Globus pallidus (tissue), 1 donor: ENCODE data around the gene CCNE1.
"Not testable (repeated sequence)": the region's sequence is repeated elsewhere in the genome, so short reads cannot be mapped to it uniquely, and the experiment has no call there.

ENCODE experiments used
- DNase-seq: peaks from one replicate; pipeline ENCODE4 v3.0.0-alpha.2; 2015; ENCODE audit warnings: low spot score

Gene CCNE1

DNA sequence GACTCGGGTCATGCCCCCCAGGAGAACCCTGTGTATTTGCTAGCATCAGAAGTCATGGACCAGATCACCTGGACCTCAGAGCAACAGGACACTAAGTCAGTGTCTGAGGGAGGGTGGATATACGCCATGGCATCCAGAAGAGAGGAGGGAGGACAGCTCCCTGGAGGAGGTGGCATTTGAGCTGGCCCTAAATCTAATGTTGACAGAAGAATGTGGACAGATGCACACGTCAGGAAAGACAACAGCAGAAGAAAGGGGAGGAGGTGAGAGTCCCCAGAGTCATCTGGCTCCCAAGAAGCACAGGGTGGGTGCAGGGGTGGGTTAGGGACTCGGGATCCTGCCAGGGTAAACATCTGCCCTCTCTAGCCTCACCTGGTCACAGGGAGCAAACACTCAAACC lies 24.5 kb upstream of the CCNE1 start:
- DNase-seq: no peak

DNA sequence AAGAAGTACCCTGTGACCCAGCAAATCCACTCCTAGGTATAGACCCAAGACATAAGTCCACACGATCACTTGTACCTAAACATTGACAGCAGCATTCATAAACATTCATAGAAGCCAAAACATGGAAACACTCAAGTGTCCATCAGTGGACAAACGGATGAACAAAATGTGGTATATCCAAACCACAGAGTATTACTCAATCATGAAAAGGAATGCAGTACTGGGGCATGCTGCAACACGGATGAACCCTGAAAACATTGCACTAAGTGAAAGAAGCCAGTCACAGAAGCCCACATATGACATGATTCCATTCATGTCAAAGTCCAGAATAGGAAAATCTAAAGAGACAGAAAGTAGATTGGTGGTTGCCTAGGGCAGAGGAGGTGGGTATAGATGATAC lies 22.8 kb upstream of the CCNE1 start:
- DNase-seq: no peak

DNA sequence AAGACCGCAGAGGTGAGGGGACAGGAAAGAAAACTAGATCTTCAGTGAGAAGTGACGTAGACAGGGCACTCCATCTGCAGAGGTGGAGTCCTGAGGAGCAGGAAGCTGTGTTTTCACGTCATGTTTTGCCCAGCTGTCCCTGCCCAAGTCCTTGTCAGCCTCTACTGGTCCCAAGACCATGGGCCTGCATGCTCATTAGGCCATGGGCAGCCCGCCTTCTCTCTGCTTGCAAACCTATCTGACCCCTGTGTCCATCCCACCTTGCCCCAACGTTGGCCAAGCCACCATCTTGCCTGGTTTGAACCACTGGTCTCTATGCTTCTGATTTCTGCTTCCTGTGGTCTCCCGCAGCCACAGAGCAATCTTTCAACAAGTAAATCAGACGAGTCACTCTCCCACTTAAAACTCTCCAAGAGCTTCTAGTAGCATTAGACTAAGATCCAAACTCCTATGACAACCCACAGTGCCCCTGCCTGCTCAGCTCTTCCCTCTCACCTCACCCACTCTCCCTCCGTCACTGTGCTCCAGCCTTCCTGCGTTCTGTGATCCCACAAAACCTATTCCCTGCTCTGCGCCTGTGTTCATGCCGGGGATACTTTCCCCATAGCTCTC lies 18.6 kb upstream of the CCNE1 start:
- no peak for DNase-seq

DNA sequence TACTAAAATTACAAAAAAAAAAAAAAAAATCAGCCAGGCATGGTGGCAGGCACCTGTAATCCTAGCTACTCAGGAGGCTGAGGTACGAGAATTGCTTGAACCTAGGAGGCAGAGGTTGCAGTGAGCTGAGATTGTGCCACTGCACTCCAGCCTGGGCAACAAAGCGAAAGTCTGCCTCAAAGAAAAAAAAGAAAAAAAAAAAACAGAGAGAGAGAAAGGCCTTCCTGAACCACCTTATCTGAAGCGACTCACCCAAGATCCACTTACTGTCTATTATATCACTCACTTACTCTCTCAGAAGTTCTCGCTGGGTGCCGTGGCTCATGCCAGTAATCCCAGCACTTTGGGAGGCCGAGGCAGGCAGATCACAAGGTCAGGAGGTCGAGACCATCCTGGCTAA lies 17.3 kb upstream of the CCNE1 start:
- not testable (repeated sequence) for DNase-seq

DNA sequence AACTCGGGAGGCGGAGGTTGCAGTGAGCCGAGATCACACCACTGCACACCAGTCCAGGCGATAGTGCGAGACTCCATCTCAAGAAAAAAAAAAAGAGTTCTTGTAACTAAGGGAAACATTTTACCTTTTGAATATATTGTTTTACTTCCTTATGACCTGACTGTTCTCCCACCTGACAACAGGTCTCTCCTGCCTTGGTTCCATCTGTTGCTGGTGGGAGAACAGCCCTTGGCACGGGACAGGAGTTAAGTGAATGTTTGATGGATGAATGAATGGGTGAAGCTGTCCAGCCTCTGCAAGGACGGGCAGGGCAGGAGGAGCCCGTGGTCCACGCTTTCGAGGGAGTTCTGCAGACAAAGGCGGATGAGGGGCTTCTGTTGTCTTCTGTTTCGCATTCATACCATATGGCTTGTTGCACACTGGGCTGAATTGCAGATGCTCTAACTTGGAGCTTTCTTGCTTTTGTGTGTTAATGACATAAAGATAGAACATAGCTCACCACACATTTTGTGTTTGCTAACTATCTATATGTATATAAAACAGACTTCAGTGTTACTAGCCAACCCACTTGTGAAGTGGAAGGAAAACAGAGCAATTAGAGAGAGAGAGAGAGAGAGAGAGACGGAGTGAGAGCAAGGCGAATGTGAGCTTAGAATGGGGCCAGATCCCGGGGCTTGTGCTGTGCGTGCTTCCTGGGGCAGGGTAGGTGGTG lies 16.2 kb upstream of the CCNE1 start:
- DNase-seq: no peak

DNA sequence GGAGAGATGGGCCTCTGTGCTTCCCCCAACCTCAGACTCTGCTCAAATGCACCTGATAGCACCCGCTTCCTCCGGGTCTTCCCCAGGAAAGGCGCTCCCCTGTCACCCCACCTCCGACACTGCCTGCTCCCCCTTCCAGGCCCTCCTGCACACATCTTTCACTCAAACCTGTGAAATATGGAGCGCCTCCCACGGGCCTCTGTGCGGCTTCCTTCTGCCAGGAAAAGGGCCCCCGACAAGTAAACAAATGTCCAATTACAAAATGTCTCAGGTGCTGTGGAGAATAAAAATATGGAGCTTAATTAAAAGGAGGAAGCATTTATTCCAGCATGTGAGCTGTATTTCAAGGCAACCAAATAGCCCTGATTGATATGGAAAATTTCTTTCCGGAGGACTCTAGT lies 15.6 kb upstream of the CCNE1 start:
- DNase-seq: no peak

DNA sequence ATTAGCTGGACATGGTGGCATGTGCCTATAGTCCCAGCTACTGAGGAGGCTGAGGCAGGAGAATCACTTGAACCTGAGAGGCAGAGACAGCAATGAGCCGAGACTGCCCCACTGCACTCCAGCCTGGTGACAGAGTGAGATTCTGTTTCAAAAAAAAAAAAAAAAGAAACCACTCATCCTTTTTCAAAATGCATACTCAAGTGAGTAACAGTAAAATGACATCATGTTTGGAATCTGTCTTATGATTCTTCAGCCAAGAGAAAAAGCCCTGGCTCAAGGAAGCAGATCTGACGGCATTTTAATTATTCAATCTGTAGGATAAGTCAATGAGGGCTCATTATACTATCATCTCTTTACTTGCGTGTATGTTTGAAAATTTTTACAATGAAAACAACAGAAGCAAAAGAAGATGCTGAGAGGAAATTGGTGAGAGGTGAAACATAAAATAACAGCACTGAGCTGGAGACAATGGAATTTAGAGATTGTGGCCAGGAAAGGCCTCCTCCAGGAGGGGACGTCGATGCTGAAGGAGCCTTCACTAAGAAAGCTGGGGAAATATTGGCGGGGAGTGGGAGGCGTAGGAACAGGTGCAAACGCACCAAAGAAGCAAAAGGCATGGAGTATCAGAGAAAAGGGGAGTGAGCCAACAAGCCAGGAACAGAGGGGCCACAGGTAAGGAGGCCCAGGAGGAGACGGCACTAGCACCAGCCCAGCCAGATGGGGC lies 12.9 kb upstream of the CCNE1 start:
- no peak for DNase-seq

DNA sequence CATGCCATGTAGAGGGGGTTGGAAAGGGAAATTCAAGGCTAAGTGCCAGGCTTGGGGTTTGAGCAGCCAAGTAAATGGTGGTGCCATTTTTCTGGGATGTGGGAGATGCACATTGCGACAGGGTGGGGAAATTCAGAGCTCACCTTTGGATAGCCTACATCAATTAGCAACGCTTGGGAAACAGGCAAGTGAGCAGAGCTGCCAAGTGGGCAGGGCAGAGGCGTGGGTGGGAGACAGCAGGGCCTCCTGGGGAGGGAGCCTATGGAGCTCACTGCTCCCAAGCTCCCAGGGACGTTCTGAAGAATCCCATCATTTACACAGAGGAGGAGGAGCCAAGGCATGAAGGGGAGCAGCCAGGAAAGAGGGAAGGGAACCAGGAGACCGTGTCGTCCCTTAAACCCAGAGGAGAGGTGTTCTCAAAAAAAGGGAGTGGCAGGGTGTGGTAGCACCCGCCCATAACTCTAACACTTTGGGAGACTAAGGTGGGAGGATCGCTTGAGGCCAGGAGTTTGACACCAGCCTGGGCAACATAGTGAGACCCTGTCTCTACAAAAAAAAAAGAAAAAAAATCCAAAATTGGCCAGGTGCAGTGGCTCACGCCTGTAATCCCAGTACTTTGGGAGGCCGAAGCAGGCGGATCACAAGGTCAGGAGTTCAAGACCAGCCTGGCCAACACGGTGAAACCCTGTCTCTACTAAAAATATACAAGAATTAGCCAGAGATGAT lies 11.5 kb upstream of the CCNE1 start:
- no peak for DNase-seq

DNA sequence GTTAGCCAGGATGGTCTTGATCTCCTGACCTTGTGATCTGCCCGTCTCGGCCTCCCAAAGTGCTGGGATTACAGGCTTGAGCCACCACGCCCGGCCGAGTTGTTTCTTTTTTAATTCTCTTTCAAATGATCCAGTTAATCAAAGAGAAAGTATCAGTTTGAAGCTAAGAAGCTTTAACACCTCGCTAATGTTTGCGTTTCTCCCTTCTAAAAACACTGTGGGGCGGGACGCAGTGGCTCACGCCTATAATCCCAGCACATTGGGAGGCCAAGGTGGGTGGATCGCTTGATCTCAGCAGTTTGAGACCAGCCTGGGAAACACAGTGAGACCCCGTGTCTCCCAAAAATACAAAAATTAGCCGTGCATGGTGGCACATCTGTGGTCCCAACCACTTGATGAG lies 7.8 kb upstream of the CCNE1 start:
- not testable (repeated sequence) for DNase-seq

DNA sequence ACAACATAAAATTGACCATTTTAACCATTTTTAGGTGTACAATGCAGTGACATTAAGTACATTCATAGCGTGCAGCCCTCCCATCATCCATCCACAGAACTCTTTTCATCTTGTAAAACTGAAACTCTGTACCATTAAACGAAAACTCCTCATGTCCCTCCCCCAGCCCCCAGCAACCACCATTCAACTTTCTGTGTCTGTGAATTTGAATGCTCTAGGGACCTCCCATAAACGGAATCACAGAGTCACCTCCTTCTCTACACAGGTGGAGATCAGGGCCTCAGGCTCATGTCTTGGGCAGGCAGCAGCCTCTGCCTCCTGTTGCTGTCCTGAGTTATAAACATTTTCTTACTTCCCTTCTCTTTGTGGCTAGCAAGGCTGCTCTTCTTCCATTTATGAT lies 7.3 kb upstream of the CCNE1 start:
- no peak for DNase-seq

DNA sequence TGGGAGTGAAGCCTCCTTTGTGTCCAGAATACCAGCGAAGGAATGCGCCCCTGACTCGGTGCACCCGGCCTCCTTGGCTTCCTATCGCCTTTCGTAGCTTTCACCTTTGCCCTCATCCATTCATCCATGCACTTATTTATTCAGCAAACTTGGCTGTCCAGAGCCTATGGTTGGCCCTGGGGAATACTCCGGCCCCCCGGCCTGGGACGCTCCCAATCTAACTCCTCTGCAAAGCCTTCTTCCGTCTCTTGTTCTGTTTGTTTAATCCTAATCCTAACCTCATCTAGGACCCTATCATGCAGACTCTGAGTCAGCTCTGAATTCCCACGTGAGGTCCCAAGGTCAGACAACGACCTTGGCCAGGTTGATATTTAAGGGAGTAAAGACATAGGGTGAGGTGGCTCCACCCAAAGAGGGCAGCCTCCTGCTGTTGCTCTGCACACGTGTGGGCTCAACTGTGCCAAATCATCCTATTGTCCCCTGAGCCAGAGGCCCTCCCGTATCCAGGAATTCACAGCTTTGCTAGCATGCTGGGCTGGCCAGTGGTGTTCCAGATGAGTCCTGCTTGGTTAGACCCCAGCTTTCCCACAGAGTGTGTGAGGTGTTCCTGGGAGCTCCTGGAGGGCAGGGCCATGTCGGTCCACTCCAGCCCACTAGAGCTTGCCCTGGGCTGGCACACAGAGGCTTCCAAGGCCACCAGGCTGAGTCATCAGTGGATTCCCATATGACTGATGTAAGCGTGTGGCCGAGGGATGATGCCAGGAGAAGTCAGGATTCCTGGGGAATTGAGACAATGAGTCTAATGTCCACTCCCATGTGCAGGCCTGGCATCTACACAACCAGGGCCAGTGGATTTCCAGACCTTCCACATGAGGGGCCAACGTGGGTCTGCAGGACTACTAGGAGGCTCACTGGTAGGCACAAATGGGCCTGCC lies 6.5 kb upstream of the CCNE1 start:
- DNase-seq: no peak

DNA sequence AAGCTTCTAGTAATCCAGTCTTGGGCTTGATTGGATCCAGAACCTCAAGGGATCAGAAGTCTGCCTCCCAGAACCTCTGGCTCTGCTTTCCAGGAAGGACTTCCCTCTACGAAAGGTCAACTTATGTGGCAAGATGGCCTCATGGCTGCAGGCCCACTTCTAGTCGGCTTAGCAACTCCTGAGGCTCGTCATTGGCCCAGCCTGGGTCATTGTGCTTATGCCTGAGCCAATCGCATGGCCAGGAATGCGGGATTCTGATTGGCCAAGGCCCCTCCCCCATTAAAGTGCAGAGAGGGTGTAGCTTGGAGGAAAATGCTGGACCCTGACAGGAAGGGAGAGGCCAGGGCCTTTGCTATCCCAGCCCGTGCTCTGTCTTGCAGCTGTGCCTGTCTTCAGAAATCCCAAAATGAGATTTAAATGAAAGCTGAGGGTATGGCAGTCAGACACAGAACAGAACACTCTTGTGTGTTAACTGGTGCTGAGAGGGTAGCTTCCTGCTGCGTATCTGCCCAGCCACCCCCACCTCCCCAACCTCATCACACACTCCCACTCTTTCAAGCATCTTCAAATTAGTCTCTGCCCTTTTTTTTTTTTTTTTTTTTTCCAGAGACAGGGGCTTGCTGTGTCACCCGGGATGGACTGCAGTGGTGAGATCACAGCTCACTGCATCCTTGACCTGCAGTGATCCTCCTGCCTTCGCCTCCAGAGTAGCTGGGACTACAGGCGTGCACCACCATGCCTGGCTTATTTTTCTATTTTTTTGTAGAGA lies 5.5 kb upstream of the CCNE1 start:
- DNase-seq: no peak

DNA sequence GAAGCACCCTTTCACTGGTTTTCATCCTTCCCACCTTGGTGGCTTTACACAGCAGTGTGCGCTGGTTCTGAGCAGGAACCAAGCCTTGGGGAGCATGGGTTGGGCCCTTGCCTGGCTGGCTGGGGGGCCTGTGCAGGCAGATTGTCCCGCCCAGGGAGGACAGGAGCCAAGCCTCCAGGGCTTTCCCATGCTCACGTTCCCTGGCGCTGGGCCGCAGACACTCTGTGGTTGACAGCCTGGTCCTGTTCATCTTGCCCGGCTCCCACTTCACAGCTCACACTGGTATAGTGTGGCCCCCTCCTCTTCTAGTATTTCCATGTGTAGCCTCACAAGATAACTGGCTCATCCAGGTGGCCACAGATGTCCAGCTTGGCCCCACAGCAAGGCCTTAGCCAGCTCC lies 4.6 kb upstream of the CCNE1 start:
- no peak for DNase-seq

DNA sequence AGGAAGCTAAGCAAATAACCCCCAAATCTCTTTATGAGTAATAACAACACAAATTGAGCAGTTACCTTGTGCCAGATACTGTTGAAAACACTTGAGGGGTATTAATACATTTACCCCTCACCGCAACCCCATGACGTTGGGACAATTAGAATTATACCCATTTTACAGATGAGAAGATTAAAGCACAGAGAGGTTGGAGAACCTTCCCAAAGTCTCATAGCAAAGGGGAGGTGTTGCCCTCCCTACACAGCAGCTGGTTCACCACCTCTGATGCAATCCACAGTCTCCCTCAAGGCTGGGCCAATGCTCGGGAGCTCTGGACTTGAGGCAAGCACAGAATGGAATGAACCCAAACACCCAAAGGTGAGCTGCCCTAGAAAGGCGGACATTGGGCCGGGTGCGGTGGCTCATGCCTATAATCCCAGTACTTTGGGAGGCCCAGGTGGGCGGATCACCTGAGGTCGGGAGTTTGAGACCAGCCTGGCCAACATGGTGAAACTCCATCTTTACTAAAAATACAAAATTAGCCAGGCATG lies 3.9 kb upstream of the CCNE1 start:
- DNase-seq: no peak

DNA sequence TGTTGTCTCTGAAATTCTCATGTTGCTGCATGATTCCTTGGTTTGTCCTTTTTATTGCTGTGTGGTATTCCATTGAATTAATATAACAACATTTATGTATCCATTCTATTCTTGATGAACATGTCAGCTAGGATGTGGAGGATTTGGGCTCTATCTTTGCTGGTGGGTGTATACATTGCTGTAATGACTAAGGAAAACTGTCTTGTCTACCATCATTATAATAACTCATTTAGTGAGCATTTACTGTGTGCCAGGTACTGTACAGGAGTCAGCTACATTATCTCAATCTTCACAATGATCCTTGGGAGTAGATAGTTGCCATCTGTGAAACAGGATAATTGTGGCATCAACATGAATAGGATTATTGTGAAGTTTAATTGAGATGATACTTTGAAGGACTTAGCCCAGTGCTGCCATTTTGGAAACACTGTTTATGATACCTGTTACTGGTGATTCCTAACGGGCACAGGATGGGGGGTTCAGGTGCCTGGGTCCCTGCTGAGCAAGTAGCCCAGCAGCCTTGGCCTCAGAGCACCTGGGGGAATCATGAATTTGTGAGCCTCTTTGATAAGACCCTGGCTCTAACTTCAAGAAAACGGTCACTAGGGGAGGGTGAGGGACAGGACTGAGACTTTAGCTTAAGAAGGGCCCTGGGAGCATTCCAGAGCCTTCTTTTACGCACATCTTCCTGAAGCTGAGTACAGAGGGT lies 1.8 kb upstream of the CCNE1 start:
- no peak for DNase-seq

DNA sequence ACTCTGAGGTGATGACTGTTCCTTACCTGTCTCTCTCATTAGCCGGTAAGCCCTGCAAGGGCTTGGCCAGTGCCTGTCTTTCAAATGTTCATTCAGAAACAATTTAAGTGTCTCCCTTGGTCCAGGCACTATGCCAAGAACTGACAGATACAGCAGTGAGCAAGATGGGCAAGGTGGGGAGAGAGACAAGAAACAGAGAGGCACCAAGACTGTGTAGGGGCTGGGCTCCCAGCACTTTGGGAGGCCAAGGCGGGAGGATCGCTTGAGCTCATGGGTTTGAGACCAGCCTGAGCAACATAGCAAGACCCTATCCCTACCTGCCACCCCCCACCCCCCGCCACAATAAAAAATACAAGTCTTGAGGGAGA lies 1.3 kb upstream of the CCNE1 start:
- no peak for DNase-seq

DNA sequence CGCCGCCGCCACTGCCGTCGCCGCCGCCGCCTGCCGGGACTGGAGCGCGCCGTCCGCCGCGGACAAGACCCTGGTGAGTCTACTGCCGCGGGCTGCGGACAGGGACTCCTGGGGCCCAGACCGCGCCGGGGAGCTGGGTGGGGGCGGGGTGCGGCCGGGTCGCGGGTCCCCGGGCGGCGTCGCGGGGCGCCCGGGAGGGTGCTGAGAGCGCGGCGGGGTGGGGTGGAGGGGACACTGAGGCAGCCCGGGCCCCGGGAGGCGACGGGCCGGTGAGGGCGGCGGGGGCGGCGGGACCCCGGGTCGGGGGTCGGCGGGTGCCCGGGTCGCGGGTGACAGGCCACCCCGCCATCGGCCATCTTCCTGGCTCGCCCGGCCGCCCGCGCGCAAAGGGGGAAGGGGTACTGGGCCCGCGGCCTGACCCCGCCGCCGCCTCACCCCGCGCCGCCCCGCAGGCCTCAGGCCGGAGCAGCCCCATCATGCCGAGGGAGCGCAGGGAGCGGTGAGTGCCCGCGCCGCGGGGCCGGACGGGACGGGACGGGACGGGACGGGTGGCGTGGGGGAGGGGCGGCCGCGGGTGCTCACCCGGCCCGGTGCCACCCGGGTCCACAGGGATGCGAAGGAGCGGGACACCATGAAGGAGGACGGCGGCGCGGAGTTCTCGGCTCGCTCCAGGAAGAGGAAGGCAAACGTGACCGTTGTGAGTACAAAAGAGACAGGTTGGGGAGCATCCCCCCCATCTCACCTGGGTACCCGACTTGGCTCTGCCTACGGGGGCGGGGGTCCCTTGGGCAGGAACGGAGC lies 489 bp downstream of the CCNE1 start:
- DNase-seq: no peak

DNA sequence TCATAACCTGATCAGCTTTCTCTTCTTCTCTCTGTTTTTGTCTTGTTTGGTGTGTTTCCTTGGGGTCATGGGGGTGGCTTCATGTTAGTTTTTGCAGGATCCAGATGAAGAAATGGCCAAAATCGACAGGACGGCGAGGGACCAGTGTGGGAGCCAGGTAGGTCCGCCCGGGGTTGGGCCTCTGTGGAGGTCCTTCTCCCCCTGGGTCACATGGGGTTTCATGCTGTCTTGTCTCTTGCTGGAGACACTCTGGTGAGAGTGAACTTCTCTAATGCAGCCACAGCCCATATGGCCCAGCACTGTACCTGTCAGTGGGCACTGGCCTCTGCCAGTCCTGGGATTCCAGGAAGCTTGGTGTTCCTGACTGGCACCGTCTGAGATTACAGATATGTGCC lies 1.1 kb downstream of the CCNE1 start:
- no peak for DNase-seq

DNA sequence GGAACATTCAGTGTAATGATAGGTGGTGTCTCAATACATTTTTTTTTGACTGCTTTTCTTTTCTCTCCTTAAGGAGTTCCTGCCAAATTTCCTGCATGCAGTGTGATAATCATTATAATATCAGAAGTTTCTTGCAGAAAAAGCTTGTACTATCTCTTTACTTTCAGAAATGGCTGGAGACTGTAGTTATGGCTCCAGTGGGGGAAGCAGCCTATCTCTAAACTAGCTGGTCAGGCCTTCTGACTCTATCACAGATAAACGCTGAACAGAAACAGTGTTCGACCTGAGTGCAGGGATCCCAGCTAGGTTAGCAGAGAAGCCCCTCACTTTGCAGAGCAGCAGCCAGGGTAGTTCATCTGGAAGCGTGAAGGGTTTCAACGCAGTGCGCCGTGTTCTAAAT lies 1.9 kb downstream of the CCNE1 start:
- no peak for DNase-seq
